GM20431 (cell line): ENCODE measurements around the gene NES.

ENCODE experiments used
- in situ Hi-C: fragments of 300-500 bp; cut with MseI, MboI; formaldehyde crosslinking; loops from one replicate; pipeline ENCODE4 v1.15.0; 2020; ENCODE audit warnings: low sequenced_read_pairs; ENCODE audit not compliant: unreplicated experiment

The NES gene

DNA sequence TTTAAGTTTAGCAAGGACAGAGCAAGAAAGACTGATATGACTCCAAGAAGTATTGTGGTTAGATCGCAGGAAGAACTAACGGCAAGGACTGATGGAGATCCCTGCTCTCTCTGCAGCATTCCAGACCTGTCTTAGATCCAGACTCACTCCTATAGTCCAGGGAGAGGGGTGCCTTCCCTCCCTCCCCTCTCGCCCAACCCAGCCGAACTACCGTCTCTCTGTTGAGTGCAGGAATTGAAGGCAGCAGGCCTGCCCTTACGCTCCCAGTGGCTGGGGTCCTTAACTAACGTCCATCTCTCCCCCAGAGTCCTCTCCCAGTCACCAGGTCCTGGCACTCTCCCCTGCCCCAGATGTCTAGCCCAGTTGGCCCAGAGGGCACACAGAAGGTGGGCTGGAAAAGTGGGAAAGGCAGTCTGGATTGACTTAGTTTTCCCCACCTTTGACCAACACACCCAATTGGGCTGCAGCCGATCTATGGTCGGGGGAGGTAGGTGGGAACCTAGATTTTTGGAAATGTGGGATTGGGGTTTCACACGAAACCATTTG is 27.0 kb upstream of the NES start:
- in situ Hi-C loops = no loop called here

DNA sequence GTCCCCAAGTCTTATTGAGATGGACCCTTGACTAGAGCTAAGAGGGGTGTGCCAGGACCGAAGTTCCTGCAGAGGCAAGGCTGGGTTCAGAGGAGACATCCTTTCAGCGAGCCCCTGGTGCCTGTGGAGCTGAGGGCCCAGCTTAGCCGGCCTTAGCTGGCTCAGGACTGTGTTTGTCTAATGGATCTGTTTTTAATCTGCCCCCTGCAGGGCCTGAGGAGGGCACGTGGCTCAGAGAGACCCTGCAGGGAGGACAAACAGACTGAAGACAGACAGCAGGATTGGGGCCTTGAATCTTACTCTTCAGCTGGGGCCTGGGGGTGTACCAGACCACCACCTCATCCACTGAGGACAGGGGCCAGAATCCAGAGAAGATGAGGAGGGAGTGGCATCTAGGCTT is 26.5 kb upstream of the NES start:
- in situ Hi-C loops = no loop called here

GRCh38 chr1:156703336-156703735 is 26.1 kb upstream of the NES start:
- in situ Hi-C loops = no loop called here

DNA sequence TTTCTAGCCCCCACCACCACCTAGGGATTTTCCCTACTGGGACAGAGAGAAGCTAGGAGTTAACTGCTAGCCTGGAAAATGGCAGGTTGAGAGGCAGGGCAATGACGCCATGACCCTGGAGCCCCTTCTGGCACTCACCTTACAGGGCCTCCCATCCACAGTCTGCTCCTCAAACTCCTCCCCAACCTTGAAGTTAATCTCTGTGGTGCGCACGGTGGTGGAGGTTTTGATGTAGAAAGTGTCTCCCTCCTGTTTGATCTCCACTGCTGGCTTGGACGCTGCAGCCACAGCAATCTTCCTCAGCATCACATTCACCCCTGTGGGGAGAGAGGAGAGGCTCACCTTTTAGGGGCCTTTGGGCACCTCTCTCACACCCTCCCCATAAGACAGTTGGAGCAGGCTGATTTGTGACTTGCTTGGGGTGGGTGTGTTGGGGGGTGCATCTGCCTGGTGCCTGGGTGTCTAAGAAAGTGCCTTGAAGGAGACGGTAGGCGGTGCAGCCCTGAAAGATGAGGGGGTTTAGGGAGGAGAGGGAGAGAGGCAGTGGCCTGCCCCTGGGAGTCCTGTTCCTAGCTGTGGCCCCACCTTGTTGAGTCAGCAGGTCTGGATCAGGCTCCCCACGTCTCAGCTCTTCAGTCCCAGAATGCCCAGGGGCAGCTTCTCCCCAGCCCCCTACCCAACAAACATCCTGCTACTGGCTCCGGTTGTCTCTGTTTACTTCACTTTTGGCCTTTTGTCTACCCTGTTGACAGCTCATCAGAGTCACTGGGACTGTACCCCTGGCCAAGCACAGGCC is 23.7 kb upstream of the NES start:
- in situ Hi-C loops = no loop called here

GRCh38 chr1:156698995-156699394 is 21.8 kb upstream of the NES start:
- in situ Hi-C loops = no loop called here

- in situ Hi-C loops = no loop called here
Observed at GRCh38 chr1:156697481-156697880, 20.3 kb upstream of the NES start.

- in situ Hi-C loops = no loop called here
Observed at GRCh38 chr1:156696755-156697154, 19.5 kb upstream of the NES start.

GRCh38 chr1:156694690-156694962 is 17.4 kb upstream of the NES start:
- in situ Hi-C loops = no loop called here

DNA sequence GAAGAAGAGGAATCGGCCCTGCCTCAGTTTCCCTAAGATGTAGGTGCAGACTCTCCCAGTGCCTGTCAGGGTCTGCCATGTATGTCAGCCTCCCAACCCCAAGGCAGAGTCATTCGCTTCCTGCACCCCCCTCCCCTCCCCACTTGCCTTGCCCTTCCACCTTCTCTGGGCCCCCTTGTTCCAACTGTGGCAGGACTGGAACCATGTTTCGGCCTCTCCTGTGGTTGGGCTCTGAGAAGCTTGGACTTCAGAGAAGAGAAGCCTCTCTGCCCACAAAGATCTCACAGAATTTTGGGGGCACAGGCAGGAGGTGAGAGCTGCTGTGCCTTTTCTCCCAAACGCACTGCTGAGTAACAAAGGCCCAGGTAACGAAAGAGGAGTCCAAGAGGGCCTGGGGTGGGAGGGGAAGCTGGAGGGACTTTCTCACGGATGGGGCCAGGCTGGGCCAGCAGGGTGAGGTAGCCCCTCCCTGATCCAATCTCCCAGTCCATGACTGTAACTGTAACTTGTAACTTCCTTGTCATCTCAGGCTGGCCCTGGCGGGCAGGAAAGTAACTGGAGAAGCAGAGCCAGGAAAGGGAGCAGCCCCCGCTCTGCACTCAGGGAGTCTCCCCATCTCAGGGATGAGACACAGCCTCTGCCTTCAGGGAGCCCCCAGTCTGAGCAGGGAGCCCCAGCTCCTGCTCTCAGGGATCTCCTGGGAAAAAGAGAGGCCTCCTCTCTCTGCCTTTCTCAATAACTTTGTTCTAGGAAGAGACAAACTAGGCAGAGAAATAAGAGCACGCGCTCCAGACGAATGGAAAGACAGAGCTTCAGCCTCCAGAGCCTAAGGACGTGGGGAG is 16.9 kb upstream of the NES start:
- in situ Hi-C loops = no loop called here

- in situ Hi-C loops = no loop called here
Observed at GRCh38 chr1:156692925-156693847, 16.0 kb upstream of the NES start.

DNA sequence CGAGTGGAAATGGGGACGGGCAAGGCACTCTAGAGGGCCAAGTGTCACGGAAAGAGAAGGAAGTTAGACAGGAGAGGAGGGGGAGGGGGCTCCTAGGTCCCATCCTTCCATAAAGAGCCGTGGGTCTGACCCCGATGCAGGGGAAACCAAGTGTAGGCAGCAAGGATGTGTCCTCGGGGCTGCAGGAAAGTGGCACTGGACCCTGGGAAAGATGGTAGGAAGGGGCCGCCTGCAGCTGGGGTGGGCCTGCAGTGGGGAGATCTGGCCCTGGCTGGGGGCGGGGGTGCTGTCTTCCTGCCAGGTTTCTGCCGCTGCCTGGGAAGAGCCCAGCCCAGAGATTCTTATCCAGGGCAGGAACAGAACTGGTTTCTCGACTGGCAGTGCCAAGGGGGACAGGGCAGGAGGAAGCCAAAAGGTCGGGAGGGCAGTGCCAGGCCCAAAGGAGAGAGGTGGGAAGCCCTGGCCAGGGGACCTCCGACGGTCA is 15.3 kb upstream of the NES start:
- in situ Hi-C loops = no loop called here

DNA sequence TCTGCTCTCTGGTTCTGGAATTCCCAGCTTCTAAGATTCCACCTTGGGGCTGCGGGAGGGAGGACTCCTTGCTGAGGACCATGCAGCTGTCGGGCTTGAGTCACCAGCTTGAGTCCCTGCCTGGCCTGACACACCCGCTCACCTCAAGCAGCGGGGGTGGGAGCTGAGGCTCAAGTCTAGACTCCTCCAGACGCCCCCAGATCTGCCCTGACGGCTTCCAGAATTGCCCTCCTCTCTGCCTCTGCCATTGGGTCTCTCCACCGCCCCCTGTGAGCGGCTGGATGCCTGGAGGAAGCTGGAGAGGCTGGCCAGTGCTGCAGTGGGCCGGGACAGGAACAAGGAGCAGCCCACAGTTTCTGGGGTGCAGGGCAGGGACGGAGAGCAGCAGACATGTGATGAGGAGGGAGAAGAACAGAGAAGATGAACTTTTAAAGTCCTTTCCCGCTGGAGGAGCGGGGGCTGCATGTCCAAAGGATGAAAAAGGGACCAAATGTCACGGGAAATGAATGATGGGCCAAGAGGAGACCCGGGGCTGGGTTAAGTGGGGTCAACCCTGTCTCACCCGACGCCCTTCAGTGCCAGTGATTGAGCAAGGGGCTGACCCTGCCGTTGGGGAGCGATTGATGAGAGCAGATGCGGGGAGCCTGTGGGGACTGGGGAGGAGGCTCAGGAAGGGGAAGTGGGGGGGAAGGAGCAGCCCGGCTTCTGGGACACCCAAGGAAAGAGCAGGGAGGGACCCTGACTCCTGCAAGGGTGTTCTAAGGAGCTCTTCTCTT is 14.6 kb upstream of the NES start:
- in situ Hi-C loops = no loop called here

- in situ Hi-C loops = no loop called here
Observed at GRCh38 chr1:156691191-156691590, 14.0 kb upstream of the NES start.

DNA sequence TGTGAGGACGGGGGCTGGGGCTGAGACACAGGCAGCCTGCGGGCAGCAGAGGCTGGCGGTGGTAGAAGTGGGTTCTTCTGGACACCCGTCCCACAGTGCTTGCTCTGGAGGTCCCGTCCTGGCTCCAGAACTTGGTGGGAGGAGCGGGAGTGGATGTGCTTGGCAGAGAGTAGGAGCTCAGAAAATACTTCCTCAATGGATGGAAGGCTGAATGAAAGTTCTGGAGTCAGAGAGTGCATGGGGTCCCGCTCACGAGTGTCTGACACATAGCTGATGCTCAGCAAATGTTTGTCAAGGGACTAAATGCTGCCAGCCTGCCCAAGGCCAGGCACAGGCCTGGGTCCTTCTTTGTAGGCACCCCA is 13.4 kb upstream of the NES start:
- in situ Hi-C loops = no loop called here

DNA sequence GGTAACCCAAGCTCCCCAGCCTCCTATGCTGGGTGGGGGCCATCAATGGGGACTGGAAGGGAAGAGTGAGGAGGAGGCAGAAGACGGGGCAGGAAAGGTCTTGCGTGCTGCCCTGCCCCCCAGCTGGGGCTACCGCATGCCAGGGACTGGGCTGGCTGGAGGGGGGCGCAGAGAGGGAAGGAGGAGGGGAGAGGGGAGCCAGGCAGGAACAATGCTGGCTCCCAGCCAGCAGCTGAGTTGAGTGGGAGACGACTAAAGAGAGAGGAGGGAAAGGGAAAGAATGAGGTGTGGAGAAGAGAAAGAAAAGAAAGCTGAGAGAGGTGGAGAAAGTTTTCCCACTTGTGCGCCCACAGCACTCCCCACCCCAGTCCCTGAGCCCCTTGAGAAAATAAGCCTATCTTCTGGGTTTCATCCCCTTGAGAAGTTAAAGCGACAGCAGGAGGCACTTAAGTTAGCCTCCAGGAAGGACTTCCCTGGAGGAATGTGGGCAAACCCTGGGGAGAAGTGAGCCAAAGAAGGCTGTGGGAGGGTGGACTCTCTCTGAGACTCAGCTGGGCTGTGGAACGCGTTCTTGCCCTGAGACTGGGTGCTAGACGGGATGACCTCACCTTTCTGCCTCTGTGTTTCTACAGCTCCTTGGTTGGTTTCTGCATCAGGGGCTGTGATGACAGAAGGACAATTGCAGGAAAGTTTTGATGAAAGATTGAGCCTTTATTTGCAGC is 12.9 kb upstream of the NES start:
- in situ Hi-C loops = no loop called here

GRCh38 chr1:156689035-156689952 is 12.1 kb upstream of the NES start:
- in situ Hi-C loops = no loop called here

DNA sequence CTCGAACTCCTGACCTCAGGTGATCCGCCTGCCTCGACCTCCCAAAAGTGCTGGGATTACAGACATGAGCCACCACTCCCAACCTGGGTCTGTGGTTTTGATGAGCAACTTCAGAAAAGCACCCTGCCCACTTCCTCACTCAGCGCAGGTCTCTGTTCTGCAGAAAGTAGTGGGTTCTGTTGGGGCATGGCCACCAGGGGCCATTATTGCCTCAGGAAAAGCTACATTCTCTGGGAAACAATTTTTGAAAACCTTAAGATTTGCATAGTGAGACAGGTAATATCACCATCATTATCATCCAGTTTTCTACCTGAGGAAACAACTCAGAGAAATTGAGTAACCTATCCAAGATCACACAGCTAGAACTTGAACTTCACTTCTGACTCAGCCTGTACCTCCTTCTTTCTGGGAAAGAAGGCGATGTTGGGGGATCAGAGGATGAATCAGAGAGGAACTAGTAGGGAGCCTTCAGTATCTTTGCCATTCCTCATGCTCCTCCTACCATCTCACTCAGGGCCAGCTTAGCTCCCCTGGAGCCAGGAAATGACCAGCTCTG is 7.1 kb upstream of the NES start:
- in situ Hi-C loops = no loop called here
